Thyroid gland (tissue), 4 donors: Measurements from ENCODE around the gene PAPOLG.

ENCODE experiments used
- CTCF ChIP-seq, 6 experiments: fragments of 200-600 bp in 3 of 6; fragments of 450-650 bp in 3 of 6; sonication (generic) in 3 of 6; IDR thresholded peaks; one replicate each; pipeline ENCODE4 v1.5.1; 2016 to 2019; ENCODE audit warnings: antibody characterized with exemption in 6 of 6, mild to moderate bottlenecking in 2 of 6, inconsistent platforms in 1 of 6, moderate library complexity in 1 of 6
- POLR2A ChIP-seq, 2 donors: fragments of 450-650 bp; IDR thresholded peaks; one replicate each; pipeline ENCODE4 v1.6.1; 2017; ENCODE audit warnings: antibody characterized with exemption in 2 of 2, mild to moderate bottlenecking in 2 of 2, moderate library complexity in 1 of 2

- no peak for TF ChIP-seq CTCF (IDR thresholded peaks at IDR 0.05)
- no peak for TF ChIP-seq POLR2A (IDR thresholded peaks at IDR 0.05)
These were observed 47.3 kb upstream of the PAPOLG start for GRCh38 chr2:60708630-60709320.
